Hepatocyte (in vitro differentiated cells): Measurements from ENCODE around the gene EML3.

Experiments
- CTCF ChIP-seq: fragments of 200-600 bp; sonication (generic); IDR thresholded peaks from 2 replicates; pipeline ENCODE4 v1.5.1; 2016; ENCODE audit warnings: antibody characterized with exemption, mild to moderate bottlenecking; ENCODE audit not compliant: poor library complexity
- EZH2phosphoT487 ChIP-seq: fragments of 200-600 bp; sonication (generic); IDR thresholded peaks from one replicate; pipeline ENCODE4 v1.6.1; 2018; ENCODE audit warnings: antibody characterized with exemption, mild to moderate bottlenecking, low read depth, moderate library complexity; ENCODE audit not compliant: unreplicated experiment, severe bottlenecking

- peak; percentile 94 for TF ChIP-seq CTCF
- no peak for TF ChIP-seq EZH2phosphoT487
Measured at GRCh38 chr11:62612366-62613290, at the start of gene EML3, which contains the start of gene ROM1.
